Stimulated activated CD8-positive, alpha-beta memory T cell treated with anti-CD3 and anti-CD28 coated beads, Interleukin-4, amount 100 ng/mL, for 48 hours (primary cell): ENCODE measurements around the gene P4HA3.

Experiments used
- DNase-seq: peaks from one replicate; pipeline ENCODE4 v3.0.0-alpha.2; 2020

The P4HA3 gene

DNA sequence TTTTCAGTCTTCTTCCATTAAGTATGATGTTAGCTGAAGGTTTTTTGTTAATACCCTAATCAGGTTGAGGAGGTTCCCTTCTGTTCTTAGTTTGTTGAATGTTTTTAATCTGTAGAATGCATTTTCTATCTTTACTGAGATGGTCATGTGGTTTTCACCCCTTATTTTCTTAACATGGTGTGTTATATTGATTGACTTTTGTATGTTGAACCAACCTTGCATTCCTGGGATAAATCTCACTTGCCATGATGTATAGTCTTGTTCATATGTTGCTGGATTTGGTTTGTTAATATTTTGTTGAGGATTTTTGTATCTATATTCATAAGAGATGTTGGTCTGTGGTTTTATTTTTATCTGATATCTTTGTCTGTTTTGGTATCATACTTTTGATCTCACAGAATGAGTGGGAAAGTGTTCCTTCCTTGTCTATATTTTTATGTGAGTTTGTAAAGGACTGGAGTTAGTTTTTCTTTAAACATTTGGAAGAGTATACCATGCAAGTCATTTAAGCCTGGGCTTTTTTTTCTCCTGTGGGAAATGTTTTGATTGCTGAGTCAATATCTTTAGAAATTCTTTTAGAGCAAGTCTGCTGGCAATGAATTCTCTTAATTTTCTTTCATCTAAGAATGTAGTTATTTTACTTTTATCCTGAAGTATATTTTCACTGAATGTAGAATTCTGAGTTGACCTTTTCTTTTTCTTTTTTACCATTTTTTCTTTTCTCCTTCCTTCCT, 5.5 kb upstream of the P4HA3 start:
- no peak for DNase-seq

DNA sequence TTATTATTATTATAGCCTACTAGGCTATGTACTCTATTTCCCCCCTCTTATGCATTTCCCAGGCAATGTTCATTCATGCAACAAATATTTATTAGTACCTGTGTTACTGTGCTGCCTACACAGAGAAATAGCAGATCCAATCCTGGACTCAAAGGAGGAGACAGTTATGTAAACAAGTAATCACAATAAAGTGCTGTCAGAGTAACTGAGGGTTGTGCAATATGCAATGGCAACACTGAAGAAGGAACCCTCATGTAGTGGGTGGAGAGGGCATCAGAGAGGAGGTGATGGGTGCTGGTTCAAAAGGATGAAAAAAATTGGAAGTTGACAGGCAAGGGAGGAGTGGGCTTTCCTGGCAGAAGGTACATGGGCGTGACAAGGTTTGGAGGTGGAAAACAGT, 886 bp upstream of the P4HA3 start:
- DNase-seq: no peak

DNA sequence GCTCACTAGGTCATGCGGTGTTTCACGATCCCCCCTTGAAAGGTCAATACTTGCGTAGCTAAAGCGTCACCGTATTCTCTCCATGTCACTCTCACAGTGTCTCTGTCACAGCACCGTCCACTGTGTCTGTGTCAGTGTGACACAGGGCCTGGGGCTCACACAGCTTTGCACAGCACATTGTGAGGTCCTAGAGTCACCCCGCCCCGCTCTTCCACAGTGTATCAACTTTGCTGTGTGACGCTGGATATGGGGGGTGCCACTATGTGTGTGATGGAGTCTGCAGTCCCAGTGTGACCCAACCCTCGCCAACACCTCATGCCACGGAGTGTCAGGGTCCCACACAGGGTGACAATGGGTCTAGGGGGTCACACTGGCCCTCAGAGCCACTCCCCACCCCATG, 583 bp downstream of the P4HA3 start:
- no peak for DNase-seq

DNA sequence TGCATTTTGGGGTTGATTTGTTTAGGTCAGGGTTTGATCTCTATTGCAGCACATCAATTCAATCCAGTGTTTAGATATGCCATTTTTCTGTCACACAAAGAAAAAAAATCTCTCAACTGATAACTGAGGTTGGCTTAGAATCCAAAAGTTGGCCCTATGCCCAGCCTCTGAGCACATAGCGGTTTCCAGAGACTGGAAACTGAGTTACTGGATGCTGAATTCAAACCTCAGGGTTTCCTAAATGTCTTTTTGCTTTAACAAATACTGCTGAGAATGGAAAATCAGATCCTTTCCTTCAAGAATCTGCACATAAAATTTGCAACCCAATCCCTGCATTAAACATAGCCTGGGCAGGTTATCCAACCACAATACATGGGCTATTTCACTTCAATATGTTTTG, 4.0 kb downstream of the P4HA3 start:
- DNase-seq: no peak

DNA sequence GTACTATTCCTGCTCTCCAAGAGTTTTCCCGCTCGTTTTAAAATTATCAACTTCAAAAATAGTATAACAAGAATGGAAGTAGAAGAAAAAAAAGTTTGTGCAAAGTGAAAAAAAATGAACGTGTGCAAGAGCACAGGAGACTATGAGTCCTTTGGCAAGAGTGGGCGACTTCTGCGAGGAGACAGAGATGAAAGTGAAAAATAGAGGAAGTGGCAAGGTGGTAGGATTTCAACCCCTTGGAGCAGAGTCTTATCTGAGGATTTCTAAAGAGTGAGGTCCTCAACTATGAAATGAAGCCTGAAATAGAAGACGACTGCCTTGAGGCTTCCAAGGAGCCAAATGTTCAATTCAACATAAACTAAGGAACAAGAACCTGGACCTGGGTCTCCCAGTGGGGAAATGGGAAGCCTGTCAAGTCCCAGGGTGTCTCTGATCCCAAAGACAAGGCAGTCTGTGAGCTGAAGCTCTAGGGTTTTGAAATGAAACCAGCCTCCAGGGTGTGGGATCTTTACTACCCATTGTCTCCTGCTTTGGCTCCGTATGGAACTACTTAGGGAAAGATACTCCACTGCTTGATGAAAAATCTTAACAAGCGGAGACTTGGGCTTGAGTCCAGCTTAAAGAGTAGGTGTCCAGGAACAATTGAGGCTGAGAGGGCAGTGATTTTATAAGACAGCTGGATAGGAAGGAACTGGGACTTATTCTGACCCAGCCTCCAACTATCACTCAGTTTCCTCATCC, 4.8 kb downstream of the P4HA3 start:
- DNase-seq: no peak

DNA sequence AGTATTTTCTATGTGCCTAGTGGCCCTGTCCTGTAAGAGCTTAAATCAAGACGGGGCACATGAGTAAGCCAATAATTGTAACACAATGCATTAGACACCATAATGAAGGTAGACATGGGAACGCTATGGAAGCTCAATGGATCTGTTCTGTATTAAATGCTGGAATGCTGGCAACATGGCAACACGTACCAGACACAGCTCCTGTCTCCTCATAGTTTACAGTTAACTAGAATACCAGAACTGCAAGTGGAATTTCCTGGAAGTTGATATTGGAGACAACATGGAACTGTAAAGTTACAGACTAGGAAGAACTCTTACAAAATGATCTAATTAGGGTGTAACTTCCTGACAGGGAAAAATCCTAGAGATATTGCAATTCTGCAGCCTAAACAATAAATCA, 12.4 kb downstream of the P4HA3 start:
- DNase-seq: no peak

DNA sequence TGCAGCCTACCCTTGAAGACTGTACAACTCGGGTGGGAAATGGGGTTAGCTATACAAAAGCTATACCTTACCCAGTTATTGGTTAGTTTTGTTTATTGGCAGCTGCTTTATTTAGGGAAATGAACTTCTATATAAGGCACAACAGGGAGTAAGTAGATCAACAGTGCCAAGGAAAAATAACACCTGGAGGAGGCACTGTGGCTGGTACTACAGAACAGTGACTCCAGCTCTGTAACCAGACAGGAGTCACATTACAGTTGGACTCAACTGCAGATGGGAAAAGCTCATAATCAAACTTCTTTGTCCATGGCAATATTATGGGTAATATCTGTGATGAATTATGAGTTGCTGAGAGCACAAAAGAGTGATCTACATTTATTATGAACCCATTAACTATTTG, 14.0 kb downstream of the P4HA3 start:
- DNase-seq: no peak

DNA sequence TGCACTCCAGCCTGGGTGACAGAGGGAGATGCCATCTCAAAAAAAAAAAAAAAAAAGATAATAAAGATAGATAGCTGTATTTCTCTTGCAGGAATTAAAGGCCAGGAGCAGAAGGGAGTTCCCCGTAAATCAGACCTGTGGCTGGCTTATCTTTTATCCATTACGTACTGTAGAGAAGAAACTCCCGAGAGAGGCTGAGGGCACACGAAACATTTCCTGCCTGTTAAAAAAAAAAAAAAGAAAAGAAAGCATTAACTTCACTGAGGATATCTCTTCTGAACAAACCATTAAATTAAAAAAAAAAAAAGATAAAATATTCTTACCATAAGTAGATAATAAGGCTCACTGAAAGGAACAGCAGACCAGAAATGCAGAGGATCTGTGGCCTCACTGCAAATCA, 22.5 kb downstream of the P4HA3 start:
- DNase-seq: no peak

DNA sequence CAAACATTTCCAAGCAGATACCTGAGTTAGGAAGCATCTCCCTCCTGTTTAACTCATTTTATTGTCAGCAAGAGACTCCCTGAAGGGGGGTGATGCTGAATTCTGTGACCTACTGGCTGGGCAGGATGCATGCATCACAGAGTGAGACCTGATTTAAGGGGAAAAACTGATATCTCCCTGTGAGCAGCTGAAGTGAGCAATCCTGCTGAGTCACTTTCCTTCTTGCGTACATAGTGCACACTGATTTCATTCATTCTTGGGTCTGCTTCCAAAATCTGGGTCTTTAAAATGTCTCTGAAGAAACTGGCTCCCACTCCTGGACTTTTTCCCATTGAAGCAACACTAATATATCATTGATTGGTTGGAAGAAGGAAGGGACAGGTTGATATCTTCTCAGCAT, 23.3 kb downstream of the P4HA3 start:
- no peak for DNase-seq

DNA sequence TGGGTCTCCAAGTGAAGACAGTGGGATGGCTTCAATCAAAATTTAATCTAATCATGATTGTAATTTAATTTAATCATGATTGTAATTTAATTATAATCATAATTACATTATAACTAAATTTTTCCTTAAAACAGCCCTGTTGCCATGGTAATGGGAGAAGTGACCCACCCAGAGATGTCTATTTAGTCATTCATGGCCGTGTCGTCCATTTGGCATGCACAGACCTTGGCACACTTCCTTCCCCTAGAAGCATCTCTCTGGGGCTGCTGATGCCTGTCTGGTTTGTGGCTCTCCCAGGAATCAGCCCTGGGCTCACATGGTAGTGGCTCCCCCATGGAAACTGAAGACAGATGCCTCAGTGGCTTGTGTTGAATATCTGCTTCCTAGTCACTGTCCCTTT, 27.0 kb downstream of the P4HA3 start:
- no peak for DNase-seq

DNA sequence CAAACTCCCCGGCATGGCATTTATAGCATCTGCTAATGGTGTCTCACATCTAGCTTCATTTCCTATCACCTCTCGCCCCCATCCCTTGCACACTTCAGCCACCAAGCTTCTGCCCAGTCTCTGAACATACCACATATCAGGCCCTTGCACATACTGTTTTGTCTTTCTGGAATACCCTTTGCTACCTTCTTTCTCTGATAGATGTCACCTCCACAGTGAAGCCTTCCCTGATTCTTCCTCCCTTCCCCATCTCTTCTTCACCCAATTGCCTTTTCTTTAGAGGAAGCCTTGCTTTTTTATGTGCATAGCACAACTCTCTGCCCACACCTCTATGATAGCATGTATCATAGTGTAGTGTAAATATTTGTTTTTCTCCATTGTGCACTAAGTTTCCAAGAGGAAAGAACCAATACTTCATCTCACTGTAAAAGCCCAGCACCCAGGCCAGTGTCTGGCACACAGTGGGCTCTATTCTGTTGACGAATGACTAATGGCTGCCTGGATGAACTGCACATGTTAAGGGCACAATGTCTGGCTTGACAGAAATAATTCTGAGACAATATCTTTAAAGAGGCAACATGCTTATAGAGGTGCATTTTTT, 27.8 kb downstream of the P4HA3 start:
- no peak for DNase-seq

DNA sequence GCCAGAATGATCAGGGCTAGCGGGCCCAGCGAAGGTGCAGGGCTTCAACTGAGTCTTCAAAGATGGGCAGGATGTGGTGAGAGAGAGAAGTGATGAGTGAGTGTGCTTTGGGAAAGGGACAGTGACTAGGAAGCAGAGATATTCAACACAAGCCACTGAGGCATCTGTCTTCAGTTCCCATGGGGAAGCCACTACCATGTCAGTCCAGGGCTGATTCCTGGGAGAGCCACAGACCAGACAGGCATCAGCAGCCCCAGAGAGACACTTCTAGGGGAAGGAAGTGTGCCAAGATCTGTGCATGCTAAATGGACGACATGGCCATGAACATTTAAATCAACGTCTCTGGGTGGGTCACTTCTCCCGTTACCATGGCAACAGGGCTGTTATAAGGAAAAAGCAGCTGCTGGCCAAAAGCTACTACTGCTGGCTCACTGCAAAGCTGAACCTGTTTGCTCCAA, 28.5 kb downstream of the P4HA3 start:
- DNase-seq: no peak

DNA sequence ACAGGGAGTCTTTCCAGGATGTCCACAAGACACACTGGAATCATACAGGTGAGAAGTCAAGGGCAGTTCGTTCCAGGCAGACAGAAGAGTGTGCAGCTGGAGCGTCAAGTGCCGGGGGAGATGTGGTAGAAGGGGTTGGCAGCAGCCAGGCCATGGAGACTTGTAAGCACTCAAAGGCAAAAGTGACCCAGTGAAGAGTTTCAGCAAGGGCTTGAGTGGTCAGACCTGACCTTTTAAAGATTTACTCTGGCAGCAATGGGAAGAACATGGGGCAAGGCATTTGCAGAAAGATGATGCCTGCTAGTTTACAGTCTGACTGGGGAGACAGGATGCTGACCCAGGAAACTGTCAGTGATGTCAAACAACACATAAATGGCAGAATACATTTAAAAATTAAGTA, 29.0 kb downstream of the P4HA3 start:
- DNase-seq: no peak

DNA sequence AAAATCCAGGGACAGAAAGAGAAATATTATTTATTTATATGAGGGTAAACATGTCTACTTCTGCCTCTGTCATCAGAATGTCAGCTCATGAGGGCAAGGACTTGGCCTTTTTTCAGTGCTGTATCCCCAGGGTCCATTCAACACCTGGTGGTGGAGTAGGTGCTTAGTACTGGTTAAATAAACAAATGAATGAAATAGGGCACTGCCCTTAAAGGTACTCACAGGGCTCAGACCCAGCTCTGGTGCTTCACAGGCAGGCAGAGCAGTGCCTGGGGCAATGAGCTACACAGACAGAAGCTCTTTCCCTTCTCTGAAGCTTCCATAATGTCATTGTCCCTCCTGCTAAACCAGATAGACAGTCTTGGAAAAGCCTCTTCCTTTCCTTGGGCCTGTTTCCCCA, 30.9 kb downstream of the P4HA3 start:
- no peak for DNase-seq

DNA sequence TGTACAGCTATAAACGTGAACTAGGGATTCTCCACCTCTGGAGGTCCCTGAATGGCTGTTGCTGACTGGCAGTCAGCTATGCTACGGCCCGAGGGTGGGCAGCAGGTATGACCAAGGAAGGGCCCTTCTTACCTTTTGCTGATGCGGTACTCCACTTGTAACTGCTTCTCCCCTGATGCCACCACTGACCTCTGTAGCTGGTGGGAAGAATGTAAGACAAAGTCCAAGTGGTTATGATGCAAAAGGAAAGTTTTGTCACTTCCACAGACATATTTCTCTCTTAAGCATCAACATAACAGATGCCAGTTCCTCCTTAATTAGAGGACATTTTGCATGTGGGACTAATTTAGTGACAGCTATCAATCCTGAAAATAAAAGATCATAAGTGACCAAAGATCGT, 32.2 kb downstream of the P4HA3 start:
- no peak for DNase-seq

DNA sequence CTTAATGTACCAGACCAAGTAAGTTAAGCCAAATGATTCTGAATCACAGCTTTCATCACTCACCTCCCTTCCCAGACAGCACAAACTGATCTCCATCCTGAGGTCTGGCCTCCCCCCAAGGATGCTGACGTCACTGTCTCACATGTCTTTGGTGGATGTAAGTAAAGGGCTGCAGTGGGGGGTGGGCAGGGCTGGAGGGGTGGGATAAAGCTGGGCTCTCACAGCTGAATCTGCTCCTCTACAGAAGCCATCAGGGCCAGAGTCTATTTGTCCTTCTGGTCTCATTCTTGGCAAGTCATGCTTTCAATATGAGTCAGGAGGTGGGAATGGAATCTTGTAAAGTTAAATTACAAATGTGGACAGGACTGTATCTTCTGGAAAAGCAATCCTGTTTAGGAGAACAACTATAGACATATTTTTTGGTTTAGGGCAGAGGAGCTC, 32.7 kb downstream of the P4HA3 start:
- no peak for DNase-seq

DNA sequence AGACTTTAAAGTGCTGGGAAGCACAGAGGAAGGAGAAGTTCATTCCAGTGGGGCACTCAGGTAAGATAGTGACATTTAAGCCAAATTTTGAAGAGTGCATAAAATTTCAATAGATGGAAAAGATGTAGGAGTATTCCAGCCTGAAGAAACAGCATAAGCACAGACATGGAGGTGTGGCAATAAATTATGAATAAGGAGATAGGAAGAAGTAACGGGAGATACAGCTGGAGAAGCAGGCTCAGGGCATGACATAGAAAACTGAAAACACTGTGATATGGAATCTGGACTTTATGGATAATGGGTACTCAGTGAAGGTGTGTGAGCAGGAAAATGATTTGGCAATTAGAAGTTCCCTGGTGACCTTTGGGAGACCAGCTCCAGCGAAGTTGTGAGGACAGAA, 33.3 kb downstream of the P4HA3 start:
- no peak for DNase-seq

DNA sequence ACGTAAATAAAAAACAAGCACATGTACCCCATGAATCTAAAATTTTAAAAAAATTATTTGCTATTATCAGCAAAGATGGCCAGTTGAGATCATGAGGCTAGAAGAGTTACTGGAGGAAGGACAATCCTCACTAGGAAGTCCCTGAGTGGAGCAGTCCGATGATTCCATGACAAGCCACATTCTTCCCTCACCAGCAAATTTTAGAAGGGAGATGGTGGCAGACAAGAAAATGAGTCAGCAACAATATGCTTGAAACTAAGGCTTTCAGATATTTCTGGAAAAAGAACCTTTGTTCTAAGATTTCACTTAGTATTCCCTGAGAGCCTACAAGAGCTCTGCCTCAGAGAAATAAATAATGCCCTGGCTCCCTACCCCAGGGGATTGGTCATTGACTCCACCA, 34.9 kb downstream of the P4HA3 start:
- no peak for DNase-seq

DNA sequence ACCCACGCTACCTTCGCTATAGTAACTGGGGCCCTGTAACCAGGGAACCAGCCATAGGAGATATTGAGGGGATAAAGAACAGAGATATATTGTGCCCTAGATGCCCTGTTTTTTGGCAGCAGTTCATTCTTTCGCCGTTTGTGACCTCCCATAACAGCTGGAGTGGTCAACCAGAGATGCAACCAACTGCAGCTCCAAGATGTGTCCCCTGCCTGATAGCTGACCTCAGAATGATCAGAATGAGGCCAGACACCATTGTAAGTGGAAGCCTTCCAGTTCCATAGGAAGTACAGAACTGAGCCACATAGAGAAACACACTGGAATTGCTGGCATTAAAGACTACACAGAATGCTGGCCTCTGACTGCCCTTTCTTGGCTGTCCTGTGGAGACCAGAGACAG, 39.2 kb downstream of the P4HA3 start:
- no peak for DNase-seq

DNA sequence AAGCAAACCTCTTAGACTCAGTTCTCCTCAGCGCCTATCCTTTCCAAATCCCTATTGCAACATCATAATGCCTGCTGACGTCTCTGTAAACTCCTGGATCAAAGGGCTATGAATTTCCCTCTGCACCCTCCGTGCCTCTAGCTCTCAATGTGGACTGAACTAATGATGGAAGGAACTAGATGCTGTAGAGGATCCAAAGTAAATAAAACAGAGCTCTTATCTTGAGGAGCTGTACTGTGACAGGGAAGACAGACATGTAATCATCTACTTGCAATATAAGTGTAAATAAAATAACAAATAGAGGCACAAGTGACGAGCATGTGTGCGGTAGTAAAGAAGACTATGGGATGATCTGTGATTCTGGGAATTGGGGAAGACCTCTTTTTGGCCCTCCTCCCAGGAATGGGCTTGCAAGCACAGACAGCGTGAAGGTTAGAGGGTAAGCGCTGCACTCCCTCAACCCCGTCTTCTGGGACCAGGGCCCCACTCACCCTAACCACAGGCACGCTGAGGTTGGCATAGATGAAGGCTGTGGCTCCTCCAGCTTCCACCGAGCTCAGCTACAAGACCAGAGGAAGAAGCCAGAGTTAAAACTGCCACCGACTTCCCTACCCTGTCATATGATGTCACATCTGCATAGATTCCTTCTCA, 42.2 kb downstream of the P4HA3 start:
- peak; percentile 36 for DNase-seq

DNA sequence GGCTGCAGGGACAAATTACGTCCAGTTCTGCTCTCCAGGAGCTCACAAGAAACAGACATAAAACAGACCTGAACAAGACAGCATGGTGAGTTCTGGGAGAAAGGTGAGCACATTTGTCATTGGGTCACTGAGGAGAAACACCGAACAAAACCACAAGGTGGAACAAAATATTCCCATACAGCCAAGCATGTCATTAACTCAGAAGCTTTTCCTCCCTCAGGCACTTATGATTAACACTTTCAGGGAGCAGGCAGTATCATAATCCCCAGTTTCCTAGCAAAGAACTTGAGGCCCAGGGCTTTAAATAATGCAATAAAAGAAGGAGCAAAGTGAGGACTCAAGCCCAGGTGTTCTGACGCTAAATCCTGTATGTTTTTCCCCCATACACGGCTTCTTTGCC, 43.0 kb downstream of the P4HA3 start:
- DNase-seq: no peak

DNA sequence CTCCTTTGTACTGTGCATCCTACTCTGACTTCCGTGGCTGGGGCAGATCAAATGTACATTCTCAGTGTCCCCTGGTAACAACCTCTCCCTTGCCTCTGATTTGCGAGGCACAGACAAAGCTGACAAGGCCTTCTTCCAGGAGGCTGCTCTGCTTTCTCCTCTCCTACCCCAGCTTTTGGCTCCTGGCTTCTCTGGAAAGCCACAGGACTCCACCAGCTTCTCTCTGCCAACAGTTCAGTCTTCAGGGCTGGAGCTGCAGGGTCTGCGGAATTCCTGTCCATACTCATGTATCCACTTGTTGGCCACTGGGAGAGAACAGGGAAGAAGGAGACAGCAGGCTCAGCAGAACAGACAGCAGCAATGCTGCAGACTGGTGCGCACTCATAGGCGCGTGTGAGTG, 44.4 kb downstream of the P4HA3 start:
- no peak for DNase-seq

DNA sequence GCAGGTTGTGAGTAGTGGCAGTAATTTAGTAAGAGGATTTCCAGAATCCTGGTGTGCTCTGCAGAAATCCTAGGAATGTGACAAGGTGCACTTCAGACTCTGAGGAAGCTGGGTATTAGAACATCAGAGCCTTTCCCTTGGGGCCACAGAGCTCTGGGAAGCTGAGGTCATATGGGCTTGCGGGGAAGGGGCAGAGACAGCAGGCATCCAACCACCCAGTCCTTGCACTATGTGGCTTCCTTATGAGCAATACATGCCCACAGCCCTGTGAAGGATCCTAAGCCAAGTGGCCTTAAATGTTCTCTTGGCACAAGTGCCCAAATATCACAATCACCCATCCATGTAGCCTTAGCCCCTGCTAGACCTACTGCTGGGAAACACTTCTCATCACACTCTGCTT, 46.2 kb downstream of the P4HA3 start:
- DNase-seq: no peak

DNA sequence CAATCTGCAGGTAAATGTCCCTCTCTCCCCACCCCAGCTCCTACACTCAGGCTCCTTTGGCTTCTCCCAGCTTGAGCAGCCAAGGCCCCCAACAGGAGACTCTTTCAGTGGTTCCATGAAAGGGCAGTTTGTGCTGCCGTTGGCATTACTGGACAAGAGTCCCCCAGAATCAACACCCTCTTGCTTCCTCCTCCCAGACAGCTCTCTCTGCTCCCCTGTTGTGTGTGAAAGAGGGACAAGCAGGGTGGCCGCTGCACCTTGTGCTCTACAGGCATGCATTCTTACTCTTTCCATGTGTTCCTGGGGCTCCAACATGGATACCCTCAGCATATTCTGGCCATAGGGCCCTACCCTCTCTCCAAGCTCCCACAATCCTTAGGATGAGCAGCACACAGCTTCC, 48.7 kb downstream of the P4HA3 start:
- DNase-seq: no peak
